MCF 10A (cell line): ENCODE data around the gene CDH15. TPM values are rescaled to one million over a fixed set of nuclear protein-coding genes. Genes with fewer than 3 reads are reported as not detected.
A peak's percentile ranks its signal among the peaks of the same experiment; 100 is the strongest.

Source experiments
- Bru-seq: library from RNA; stranded (reverse); fragments of 400-500 nt; gene quantifications from one replicate; lab custom pipeline; 2021; lab: Mats Ljungman, UMichigan
- BruChase-seq, 2 experiments: library from RNA; stranded (reverse); fragments of 400-500 nt; gene quantifications; one replicate each; lab custom pipeline; 2021; lab: Mats Ljungman, UMichigan
- BruUV-seq: library from RNA; stranded (reverse); fragments of 400-500 nt; replicated peaks from 2 replicates; lab custom pipeline; 2021; lab: Mats Ljungman, UMichigan
- CTCF ChIA-PET: fragments of 300-600 bp; sonication (Branson Sonifier 250); formaldehyde crosslinking; extraction: SDS; loops from one replicate; lab custom pipeline; 2021; ENCODE audit warnings: antibody characterized with exemption, inconsistent platforms; lab: Yijun Ruan, JAX
- POLR2A ChIA-PET: fragments of 300-600, 350-650 bp; sonication (Branson Sonifier 250); formaldehyde crosslinking; extraction: SDS; loops from one replicate; lab custom pipeline; 2020; ENCODE audit warnings: antibody characterized with exemption, inconsistent platforms; lab: Yijun Ruan, JAX
- DNase-seq: peaks from one replicate; pipeline ENCODE4 v3.0.0-alpha.2; 2018; ENCODE audit not compliant: unreplicated experiment
- H3K27ac Mint-ChIP-seq: one replicate; pipeline ENCODE4 v1.8.0; 2022; ENCODE audit warnings: mild to moderate bottlenecking, low read depth, mixed read lengths; ENCODE audit not compliant: unreplicated experiment
- H3K27me3 Mint-ChIP-seq: one replicate; pipeline ENCODE4 v1.8.0; 2022; ENCODE audit warnings: mixed read lengths; ENCODE audit not compliant: insufficient read depth, unreplicated experiment
- H3K36me3 Mint-ChIP-seq: one replicate; pipeline ENCODE4 v1.8.0; 2022; ENCODE audit warnings: mild to moderate bottlenecking, moderate library complexity, mixed read lengths; ENCODE audit not compliant: insufficient read depth, unreplicated experiment
- H3K4me1 Mint-ChIP-seq: one replicate; pipeline ENCODE4 v1.8.0; 2022; ENCODE audit warnings: mixed read lengths; ENCODE audit not compliant: insufficient read depth, unreplicated experiment
- H3K4me3 Mint-ChIP-seq: one replicate; pipeline ENCODE4 v1.8.0; 2022; ENCODE audit warnings: mild to moderate bottlenecking, moderate library complexity, mixed read lengths; ENCODE audit not compliant: unreplicated experiment
- H3K9me3 Mint-ChIP-seq: one replicate; pipeline ENCODE4 v1.8.0; 2022; ENCODE audit warnings: mixed read lengths; ENCODE audit not compliant: unreplicated experiment
- intact Hi-C: fragments of 100-400 bp; cut with micrococcal nuclease; formaldehyde crosslinking; loops from 2 replicates; pipeline ENCODE4 v1.14.1; 2022
- long read RNA-seq: library from polyadenylated mRNA; stranded (forward); transcript quantifications from one replicate; pipeline ENCODE4 v2.0.0, GENCODE V29; 2022
- total RNA-seq: library from RNA; stranded (reverse); gene quantifications from 2 replicates; pipeline ENCODE4 v1.2.3, GENCODE V29; 2022
- TF ChIP-seq, protein P1 (sequence below): fragments of 200-600 bp; IDR thresholded peaks from one replicate; pipeline ENCODE4 v1.8.0; 2022; ENCODE audit warnings: antibody characterized with exemption, mild to moderate bottlenecking; ENCODE audit not compliant: unreplicated experiment

Gene CDH15
- total RNA-seq = not detected in 2 replicates
- percentile 8 among the genes with signal in this experiment for Bru-seq, nascent RNA
- percentile 9 among the genes with signal in this experiment for BruChase-seq, experiment 1, labeled RNA remaining after a 6-hour chase
- not detected for BruChase-seq, experiment 2, labeled RNA remaining after a 2-hour chase
- long read RNA-seq = 0 reads

- CTCF ChIA-PET = no interaction called here
- DNase-seq = peak; percentile 92
- H3K9me3 Mint-ChIP-seq = no peaks in the 10 kb centered on the region
- H3K4me1 Mint-ChIP-seq = peaks cover 5% of the 10 kb centered on the region
- no peak within 1 kb of the TSS for H3K27ac Mint-ChIP-seq
- no peaks in the 10 kb centered on the region for H3K36me3 Mint-ChIP-seq
- POLR2A ChIA-PET = interaction anchor here (0.6 to 1.7 kb wide), 3 partner anchors 311 to 430 kb away, joined by 3 to 8 read pairs (median 3); partner anchors contain the start of gene APRT
- H3K27me3 Mint-ChIP-seq = no peaks in the 10 kb centered on the region
- TF ChIP-seq, protein P1, sequence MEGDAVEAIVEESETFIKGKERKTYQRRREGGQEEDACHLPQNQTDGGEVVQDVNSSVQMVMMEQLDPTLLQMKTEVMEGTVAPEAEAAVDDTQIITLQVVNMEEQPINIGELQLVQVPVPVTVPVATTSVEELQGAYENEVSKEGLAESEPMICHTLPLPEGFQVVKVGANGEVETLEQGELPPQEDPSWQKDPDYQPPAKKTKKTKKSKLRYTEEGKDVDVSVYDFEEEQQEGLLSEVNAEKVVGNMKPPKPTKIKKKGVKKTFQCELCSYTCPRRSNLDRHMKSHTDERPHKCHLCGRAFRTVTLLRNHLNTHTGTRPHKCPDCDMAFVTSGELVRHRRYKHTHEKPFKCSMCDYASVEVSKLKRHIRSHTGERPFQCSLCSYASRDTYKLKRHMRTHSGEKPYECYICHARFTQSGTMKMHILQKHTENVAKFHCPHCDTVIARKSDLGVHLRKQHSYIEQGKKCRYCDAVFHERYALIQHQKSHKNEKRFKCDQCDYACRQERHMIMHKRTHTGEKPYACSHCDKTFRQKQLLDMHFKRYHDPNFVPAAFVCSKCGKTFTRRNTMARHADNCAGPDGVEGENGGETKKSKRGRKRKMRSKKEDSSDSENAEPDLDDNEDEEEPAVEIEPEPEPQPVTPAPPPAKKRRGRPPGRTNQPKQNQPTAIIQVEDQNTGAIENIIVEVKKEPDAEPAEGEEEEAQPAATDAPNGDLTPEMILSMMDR = no peak
- H3K4me3 Mint-ChIP-seq = peak within 1 kb of the TSS; percentile 56
- intact Hi-C loops = no loop called here
- no TSS peak for BruUV-seq
Measured at GRCh38 chr16:89171216-89172170, at the start of gene CDH15. Gene CDH15, plus strand, starts transcription at chr16:89171748. Its CDS starts 84 bp downstream, at chr16:89171832.

GRCh38 chr16:89122322-89122851, 49.2 kb upstream of the CDH15 start:
- intact Hi-C loops = no loop called here
- Mint-ChIP-seq H3K36me3 (peaks cover 20% of the 10 kb centered on the region), H3K27me3 (no peaks in the 10 kb centered on the region), H3K4me1 (no peaks in the 10 kb centered on the region), H3K9me3 (no peaks in the 10 kb centered on the region), H3K4me3 (no peak overlapping the region), H3K27ac (no peak overlapping the region)
- POLR2A ChIA-PET = interaction anchor here (1.2 kb wide), 1 partner anchor 329 kb away, joined by 3 read pairs; no protein-coding TSS in a partner anchor
- DNase-seq = no peak
- TF ChIP-seq, protein P1 = no peak
- BruUV-seq = no TSS peak
- CTCF ChIA-PET = no interaction called here

- H3K4me3 Mint-ChIP-seq = no peak overlapping the region
- H3K4me1 Mint-ChIP-seq = no peaks in the 10 kb centered on the region
- no peaks in the 10 kb centered on the region for H3K9me3 Mint-ChIP-seq
- no peak overlapping the region for H3K27ac Mint-ChIP-seq
- no TSS peak for BruUV-seq
- DNase-seq = no peak
- H3K36me3 Mint-ChIP-seq = peaks cover 13% of the 10 kb centered on the region
- TF ChIP-seq, protein P1 = no peak
- intact Hi-C loops = no loop called here
- POLR2A ChIA-PET = interaction anchor here (0.7 to 1.2 kb wide), 2 partner anchors 311 to 330 kb away, joined by 3 read pairs; no protein-coding TSS in a partner anchor
- CTCF ChIA-PET = interaction anchor here (1.0 kb wide), 1 partner anchor 44 kb away, joined by 3 read pairs; no protein-coding TSS in a partner anchor
- H3K27me3 Mint-ChIP-seq = no peaks in the 10 kb centered on the region
Measured at GRCh38 chr16:89123001-89123830, 48.3 kb upstream of the CDH15 start.
